Spleen (tissue), 7 donors: ENCODE data around the gene ZNF264.
"Not testable (repeated sequence)": the region's sequence is repeated elsewhere in the genome, so short reads cannot be mapped to it uniquely, and the experiment has no call there.

ENCODE experiments used
- POLR2A ChIP-seq, 3 donors: fragments of 450-650 bp; IDR thresholded peaks; one replicate each; pipeline ENCODE4 v1.5.1; 2017; ENCODE audit warnings: antibody characterized with exemption in 3 of 3, mild to moderate bottlenecking in 1 of 3
- TF ChIP-seq, protein P1 (sequence below), 11 experiments: fragments of 200-600 bp in 7 of 11; fragments of 450-650 bp in 4 of 11; sonication (generic) in 4 of 11; IDR thresholded peaks in 8 of 11; conservative IDR thresholded peaks in 3 of 11; 1 replicate in 7 of 11; 2 replicates in 4 of 11; pipeline versions ENCODE4 v1.4.0 to v1.8.0; 2016 to 2021; ENCODE audit warnings: antibody characterized with exemption in 11 of 11, inconsistent platforms in 4 of 11, mild to moderate bottlenecking in 1 of 11
- donor health status: DM: no; HTN: no; CAD: no; lungs with moderate emphysema.
- donor health status: DM: no; HTN: no; CAD: no.
- donor health status: DM: no; HTN: no; CAD: no.

DNA sequence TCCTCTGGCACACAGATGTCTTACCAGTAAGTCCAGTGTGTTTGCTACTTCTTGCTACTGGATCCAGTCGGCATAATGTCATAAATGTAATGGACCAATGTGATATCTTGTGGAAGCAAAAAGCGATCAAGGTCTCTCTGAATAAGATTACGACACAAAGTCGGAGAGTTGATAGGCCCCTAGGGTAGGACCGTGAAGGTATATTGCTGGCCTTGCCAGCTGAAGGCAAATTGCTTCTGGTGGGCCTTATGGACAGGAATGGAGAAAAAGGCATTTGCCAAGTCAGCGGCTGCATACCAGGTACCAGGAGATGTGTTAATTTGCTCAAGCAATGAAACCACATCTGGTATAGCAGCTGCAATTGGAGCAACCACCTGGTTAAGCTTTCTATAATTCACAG lies 6.6 kb downstream of the ZNF264 start:
- TF ChIP-seq, protein P1, sequence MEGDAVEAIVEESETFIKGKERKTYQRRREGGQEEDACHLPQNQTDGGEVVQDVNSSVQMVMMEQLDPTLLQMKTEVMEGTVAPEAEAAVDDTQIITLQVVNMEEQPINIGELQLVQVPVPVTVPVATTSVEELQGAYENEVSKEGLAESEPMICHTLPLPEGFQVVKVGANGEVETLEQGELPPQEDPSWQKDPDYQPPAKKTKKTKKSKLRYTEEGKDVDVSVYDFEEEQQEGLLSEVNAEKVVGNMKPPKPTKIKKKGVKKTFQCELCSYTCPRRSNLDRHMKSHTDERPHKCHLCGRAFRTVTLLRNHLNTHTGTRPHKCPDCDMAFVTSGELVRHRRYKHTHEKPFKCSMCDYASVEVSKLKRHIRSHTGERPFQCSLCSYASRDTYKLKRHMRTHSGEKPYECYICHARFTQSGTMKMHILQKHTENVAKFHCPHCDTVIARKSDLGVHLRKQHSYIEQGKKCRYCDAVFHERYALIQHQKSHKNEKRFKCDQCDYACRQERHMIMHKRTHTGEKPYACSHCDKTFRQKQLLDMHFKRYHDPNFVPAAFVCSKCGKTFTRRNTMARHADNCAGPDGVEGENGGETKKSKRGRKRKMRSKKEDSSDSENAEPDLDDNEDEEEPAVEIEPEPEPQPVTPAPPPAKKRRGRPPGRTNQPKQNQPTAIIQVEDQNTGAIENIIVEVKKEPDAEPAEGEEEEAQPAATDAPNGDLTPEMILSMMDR (IDR thresholded peaks at IDR 0.05 in 8 of 11, conservative IDR thresholded peaks at IDR 0.05 in 3 of 11), result not testable (repeated sequence)
- not testable (repeated sequence) for TF ChIP-seq POLR2A (IDR thresholded peaks at IDR 0.05)
